Activated naive CD8-positive, alpha-beta T cell treated with anti-CD3 and anti-CD28 coated beads, Interleukin-2, amount 10 ng/mL, durations not matched to agents 7 days and 5 days (primary cell): ENCODE results near the gene FMNL2. TPM values are rescaled to one million over a fixed set of nuclear protein-coding genes. Genes with fewer than 3 reads are reported as not detected.

ENCODE experiments used
- ATAC-seq: fragments of 150-1000 bp; cut with Tn5 transposase; one replicate; pipeline ENCODE4 v1.10.0; 2021; ENCODE audit warnings: low read depth, moderate library complexity
- POLR2A ChIA-PET: fragments of 350-600 bp; sonication (Branson Sonifier 250); formaldehyde crosslinking; loops from one replicate; lab custom pipeline; 2021; ENCODE audit warnings: antibody characterized with exemption; lab: Charles Lee
- DNase-seq: peaks from one replicate; pipeline ENCODE4 v3.0.0; 2021
- H3K27ac Mint-ChIP-seq: one replicate; pipeline ENCODE4 v1.8.0; 2022; ENCODE audit warnings: mild to moderate bottlenecking, mixed read lengths
- H3K27me3 Mint-ChIP-seq: one replicate; pipeline ENCODE4 v1.8.0; 2022; ENCODE audit warnings: mild to moderate bottlenecking, moderate library complexity, mixed read lengths
- H3K36me3 Mint-ChIP-seq: one replicate; pipeline ENCODE4 v1.8.0; 2021; ENCODE audit warnings: mild to moderate bottlenecking, mixed read lengths
- H3K4me1 Mint-ChIP-seq: one replicate; pipeline ENCODE4 v1.8.0; 2021; ENCODE audit warnings: mixed read lengths
- H3K4me3 Mint-ChIP-seq: one replicate; pipeline ENCODE4 v1.8.0; 2022; ENCODE audit warnings: mild to moderate bottlenecking, moderate library complexity, mixed read lengths
- H3K9me3 Mint-ChIP-seq: one replicate; pipeline ENCODE4 v1.8.0; 2021; ENCODE audit warnings: mixed read lengths
- total RNA-seq, 2 experiments: library from RNA; stranded (reverse); gene quantifications; one replicate each; pipeline ENCODE4 v1.2.3, GENCODE V29; 2021

Gene FMNL2
- total RNA-seq, 2 experiments from 2014 or later: 0.37 to 0.42 TPM

DNA sequence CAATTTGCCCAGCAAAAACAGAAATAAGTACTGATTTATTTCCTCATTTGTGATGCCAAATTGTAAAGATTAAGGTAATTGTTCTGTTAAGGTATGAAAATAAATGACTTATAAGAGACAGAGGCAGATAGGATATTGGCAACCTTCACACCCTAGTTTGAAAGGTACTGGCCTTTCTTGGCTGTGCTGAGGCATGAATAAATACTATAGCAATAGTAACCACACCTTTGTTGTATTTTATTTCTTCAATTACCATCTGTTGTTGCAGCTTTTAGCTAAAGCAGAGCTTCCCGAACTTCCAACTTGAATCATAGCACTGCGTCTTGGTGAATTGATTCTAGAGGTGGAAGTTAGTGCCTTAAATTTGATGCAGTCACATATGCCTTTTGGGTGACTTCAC is 55.9 kb downstream of the FMNL2 start:
- POLR2A ChIA-PET: no interaction called here
- no peaks in the 10 kb centered on the region for H3K36me3 Mint-ChIP-seq
- H3K27me3 Mint-ChIP-seq: peaks cover 3% of the 10 kb centered on the region
- DNase-seq: no peak
- H3K4me1 Mint-ChIP-seq: no peaks in the 10 kb centered on the region
- no peak overlapping the region for H3K4me3 Mint-ChIP-seq
- ATAC-seq: no peak
- no peaks in the 10 kb centered on the region for H3K9me3 Mint-ChIP-seq
- H3K27ac Mint-ChIP-seq: no peak overlapping the region

GRCh38 chr2:152391318-152391717 is 56.3 kb downstream of the FMNL2 start:
- H3K36me3 Mint-ChIP-seq: no peaks in the 10 kb centered on the region
- POLR2A ChIA-PET: no interaction called here
- H3K27me3 Mint-ChIP-seq: peaks cover 3% of the 10 kb centered on the region
- H3K4me3 Mint-ChIP-seq: no peak overlapping the region
- no peaks in the 10 kb centered on the region for H3K4me1 Mint-ChIP-seq
- no peak for DNase-seq
- H3K27ac Mint-ChIP-seq: no peak overlapping the region
- H3K9me3 Mint-ChIP-seq: no peaks in the 10 kb centered on the region
- no peak for ATAC-seq

GRCh38 chr2:152393377-152393776 is 58.4 kb downstream of the FMNL2 start:
- Mint-ChIP-seq H3K27ac (no peak overlapping the region), H3K4me3 (no peak overlapping the region), H3K36me3 (no peaks in the 10 kb centered on the region), H3K9me3 (no peaks in the 10 kb centered on the region), H3K4me1 (no peaks in the 10 kb centered on the region), H3K27me3 (peaks cover 8% of the 10 kb centered on the region)
- ATAC-seq: no peak
- no peak for DNase-seq
- POLR2A ChIA-PET: no interaction called here

DNA sequence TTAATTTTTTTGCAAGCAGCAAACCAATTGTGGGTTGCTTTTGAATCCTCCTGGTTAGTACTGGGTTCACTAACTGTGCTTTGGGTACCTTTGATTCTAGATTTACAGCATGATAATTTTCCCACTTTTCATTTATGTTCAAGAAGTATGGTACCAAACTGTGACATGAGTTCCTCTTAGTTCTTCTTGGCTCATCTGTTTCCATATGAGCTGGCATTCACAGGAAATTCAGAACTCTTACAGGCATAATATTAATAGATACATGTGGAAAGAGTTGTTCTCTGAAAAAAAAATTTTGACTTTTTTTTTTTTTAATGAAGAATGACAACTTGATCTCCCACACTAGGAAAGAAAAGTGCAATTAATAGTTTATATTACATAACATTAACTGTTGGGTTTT is 59.4 kb downstream of the FMNL2 start:
- ATAC-seq: no peak
- no peaks in the 10 kb centered on the region for H3K4me1 Mint-ChIP-seq
- H3K4me3 Mint-ChIP-seq: no peak overlapping the region
- peaks cover 11% of the 10 kb centered on the region for H3K27me3 Mint-ChIP-seq
- no peaks in the 10 kb centered on the region for H3K9me3 Mint-ChIP-seq
- no peaks in the 10 kb centered on the region for H3K36me3 Mint-ChIP-seq
- POLR2A ChIA-PET: no interaction called here
- DNase-seq: no peak
- H3K27ac Mint-ChIP-seq: no peak overlapping the region

DNA sequence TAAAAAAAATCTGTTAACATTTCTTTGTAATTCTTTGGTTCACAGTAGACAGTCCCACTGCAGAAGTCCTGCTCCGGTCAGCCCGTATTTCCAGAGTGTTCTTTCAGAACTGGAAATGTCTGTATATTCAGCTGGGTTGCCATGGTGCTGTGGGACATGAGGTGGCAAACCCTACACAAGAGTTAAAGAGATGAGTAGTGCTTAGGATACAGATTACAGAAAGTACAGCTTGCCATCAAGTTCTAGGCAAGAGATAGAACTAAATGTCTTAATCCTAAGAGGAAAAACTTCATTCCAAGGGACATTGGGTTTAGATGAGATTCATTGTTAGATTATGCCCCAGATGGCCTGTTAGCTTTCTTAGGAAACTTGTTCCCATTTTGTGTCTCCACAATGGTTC is 60.1 kb downstream of the FMNL2 start:
- DNase-seq: no peak
- no peak for ATAC-seq
- no peak overlapping the region for H3K4me3 Mint-ChIP-seq
- H3K36me3 Mint-ChIP-seq: no peaks in the 10 kb centered on the region
- POLR2A ChIA-PET: no interaction called here
- H3K27ac Mint-ChIP-seq: no peak overlapping the region
- no peaks in the 10 kb centered on the region for H3K9me3 Mint-ChIP-seq
- H3K4me1 Mint-ChIP-seq: peaks cover 3% of the 10 kb centered on the region
- peaks cover 12% of the 10 kb centered on the region for H3K27me3 Mint-ChIP-seq

- DNase-seq (no peak), ATAC-seq (no peak)
- H3K4me1 Mint-ChIP-seq: peaks cover 3% of the 10 kb centered on the region
- no peaks in the 10 kb centered on the region for H3K36me3 Mint-ChIP-seq
- H3K27ac Mint-ChIP-seq: no peak overlapping the region
- POLR2A ChIA-PET: no interaction called here
- H3K9me3 Mint-ChIP-seq: no peaks in the 10 kb centered on the region
- H3K27me3 Mint-ChIP-seq: peaks cover 12% of the 10 kb centered on the region
- H3K4me3 Mint-ChIP-seq: no peak overlapping the region
These were observed 60.6 kb downstream of the FMNL2 start for GRCh38 chr2:152395572-152395971.

DNA sequence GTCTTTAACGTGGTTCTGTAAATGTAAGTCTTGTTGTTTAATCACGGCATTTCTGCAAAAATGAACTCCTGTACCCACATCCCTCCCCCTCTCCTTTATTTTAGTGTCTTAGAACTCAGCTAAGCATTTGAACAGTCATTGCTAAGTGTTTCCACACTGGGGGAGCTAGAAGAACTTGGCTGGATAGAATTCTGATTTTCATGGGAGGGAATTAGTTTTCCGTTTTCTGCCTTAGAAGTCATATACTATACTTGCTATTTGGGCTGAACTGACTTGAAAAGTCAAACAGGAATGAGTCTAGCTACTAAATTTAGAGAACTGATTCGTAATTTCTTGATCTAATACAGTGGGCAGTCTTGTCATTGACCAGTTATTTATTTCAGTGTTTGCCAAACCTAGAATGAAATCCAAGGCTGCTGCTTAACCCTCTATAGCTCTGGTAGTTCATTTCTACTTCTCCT is 61.1 kb downstream of the FMNL2 start:
- H3K4me3 Mint-ChIP-seq: no peak overlapping the region
- DNase-seq (no peak), ATAC-seq (no peak)
- H3K4me1 Mint-ChIP-seq: peaks cover 3% of the 10 kb centered on the region
- peaks cover 12% of the 10 kb centered on the region for H3K27me3 Mint-ChIP-seq
- H3K27ac Mint-ChIP-seq: no peak overlapping the region
- no peaks in the 10 kb centered on the region for H3K36me3 Mint-ChIP-seq
- POLR2A ChIA-PET: no interaction called here
- H3K9me3 Mint-ChIP-seq: no peaks in the 10 kb centered on the region

DNA sequence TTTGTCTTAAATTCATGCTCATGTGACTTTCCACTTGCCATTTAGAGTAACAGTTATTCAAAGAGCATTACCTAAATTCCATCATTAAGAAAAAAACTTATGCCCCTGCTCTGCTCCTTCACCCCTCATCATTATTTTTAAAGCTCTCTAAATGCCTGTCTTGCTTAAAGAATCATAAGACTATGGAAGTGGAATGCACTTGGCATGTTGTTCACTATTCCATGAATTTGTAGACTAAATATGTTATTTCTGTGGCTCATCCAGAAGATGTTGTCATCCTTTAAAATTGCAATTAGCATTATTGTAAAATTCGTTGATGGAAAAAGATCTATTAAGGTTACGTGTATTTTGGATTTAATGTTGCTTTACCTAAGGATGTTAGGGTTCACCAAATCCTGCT is 61.8 kb downstream of the FMNL2 start:
- ATAC-seq (no peak), DNase-seq (no peak)
- H3K4me1 Mint-ChIP-seq: peaks cover 3% of the 10 kb centered on the region
- POLR2A ChIA-PET: no interaction called here
- no peaks in the 10 kb centered on the region for H3K9me3 Mint-ChIP-seq
- H3K27ac Mint-ChIP-seq: no peak overlapping the region
- H3K4me3 Mint-ChIP-seq: no peak overlapping the region
- no peaks in the 10 kb centered on the region for H3K36me3 Mint-ChIP-seq
- peaks cover 12% of the 10 kb centered on the region for H3K27me3 Mint-ChIP-seq

GRCh38 chr2:152399003-152399402 is 64.0 kb downstream of the FMNL2 start:
- peaks cover 3% of the 10 kb centered on the region for H3K4me1 Mint-ChIP-seq
- DNase-seq (no peak), ATAC-seq (no peak)
- POLR2A ChIA-PET: no interaction called here
- peaks cover 15% of the 10 kb centered on the region for H3K27me3 Mint-ChIP-seq
- H3K36me3 Mint-ChIP-seq: no peaks in the 10 kb centered on the region
- no peak overlapping the region for H3K4me3 Mint-ChIP-seq
- no peaks in the 10 kb centered on the region for H3K9me3 Mint-ChIP-seq
- H3K27ac Mint-ChIP-seq: no peak overlapping the region

- POLR2A ChIA-PET: no interaction called here
- ATAC-seq (no peak), DNase-seq (no peak)
- H3K9me3 Mint-ChIP-seq: no peaks in the 10 kb centered on the region
- H3K27ac Mint-ChIP-seq: no peak overlapping the region
- no peaks in the 10 kb centered on the region for H3K36me3 Mint-ChIP-seq
- peaks cover 3% of the 10 kb centered on the region for H3K4me1 Mint-ChIP-seq
- peaks cover 17% of the 10 kb centered on the region for H3K27me3 Mint-ChIP-seq
- H3K4me3 Mint-ChIP-seq: no peak overlapping the region
These were observed 65.7 kb downstream of the FMNL2 start for GRCh38 chr2:152400607-152401214.

DNA sequence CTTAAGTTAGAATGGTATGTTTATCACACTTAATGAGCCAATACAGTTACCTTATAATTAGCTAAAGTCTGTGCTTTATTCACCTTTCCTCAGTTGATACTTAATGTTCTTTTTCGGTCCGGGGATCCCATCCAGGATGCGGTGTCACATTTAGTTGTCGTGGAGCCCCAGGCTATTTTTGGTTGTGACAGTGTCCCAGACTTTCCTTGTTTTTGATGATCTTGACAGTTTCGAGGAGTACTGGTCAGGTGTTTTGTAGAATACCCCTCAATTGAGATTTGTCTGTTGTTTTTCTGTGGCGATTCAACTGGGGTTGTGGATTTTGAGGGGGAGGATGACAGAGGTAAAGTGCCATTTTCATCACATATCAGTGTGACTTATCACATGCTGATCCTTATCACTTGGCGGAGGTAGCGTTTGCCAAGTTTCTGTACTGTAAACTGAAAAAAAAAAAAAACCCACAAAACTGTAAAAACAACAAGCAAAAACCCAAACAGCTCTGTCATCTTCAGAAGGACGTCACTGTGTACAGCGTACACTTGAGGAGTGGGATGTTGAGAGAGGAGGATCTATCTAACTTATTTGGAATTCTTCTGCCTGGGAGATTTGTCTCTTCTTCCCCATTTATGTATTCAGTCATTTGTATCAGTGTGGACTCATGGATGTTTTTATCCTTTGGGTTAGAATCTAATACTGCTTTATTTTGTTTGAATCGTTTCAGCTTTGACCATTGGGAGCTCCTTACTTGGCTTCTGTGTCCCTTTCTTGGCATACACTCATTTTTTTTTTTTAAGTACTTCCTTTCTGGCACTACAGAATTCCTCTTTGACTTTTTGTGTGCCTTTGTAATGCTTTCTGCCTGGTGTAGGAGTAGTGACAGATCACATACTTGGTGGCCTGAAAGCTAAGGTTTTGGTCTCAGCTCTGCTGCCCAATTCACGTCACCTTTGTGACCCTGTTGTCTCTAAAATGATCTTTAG is 68.1 kb downstream of the FMNL2 start:
- H3K27me3 Mint-ChIP-seq: peaks cover 11% of the 10 kb centered on the region
- ATAC-seq: no peak
- POLR2A ChIA-PET: no interaction called here
- peaks cover 3% of the 10 kb centered on the region for H3K4me1 Mint-ChIP-seq
- H3K27ac Mint-ChIP-seq: no peak overlapping the region
- no peak overlapping the region for H3K4me3 Mint-ChIP-seq
- no peaks in the 10 kb centered on the region for H3K36me3 Mint-ChIP-seq
- H3K9me3 Mint-ChIP-seq: no peaks in the 10 kb centered on the region
- no peak for DNase-seq

DNA sequence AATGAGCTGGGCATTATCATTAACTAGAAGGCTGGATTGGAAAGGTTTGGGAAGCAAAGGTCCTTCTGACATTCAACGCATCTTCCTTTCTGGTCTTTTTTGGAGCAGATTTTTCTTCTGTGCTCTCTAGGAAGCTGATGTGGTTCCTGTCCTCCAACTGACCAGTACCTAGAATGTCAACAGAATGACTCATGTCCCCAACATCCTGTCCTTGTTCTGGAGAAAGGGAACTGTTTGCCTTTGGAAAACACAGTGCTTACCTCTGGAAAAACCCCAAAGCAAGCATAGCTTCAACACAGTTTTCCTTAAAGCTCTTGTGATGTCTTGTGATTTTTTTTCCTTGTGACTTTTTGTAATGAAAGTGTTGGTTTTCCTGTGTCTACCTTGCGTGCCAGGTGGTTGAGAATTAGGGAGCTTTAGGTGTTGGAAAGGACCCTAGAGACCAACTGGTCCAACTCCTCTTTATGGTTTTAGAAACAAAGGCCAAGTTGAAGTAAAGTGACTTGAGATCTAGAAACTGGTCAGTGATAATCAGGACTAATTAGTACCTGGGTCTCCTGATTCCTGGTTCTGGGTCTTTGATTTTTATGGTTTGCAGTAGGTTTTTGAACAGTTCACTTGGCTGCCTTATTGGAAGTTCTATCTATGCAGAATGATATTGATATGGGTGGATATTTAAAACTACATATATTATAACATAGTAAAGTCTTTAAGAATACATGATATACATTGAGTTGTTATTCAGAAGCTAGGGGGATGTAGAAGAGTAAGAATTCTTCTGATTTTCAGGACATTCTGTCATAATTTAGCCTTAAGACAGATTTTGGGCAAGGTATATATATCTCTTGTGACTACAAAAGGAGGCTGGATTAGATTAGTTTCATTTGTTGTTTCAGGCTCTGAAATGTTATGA is 70.5 kb downstream of the FMNL2 start:
- H3K27ac Mint-ChIP-seq: no peak overlapping the region
- H3K27me3 Mint-ChIP-seq: peaks cover 11% of the 10 kb centered on the region

DNA sequence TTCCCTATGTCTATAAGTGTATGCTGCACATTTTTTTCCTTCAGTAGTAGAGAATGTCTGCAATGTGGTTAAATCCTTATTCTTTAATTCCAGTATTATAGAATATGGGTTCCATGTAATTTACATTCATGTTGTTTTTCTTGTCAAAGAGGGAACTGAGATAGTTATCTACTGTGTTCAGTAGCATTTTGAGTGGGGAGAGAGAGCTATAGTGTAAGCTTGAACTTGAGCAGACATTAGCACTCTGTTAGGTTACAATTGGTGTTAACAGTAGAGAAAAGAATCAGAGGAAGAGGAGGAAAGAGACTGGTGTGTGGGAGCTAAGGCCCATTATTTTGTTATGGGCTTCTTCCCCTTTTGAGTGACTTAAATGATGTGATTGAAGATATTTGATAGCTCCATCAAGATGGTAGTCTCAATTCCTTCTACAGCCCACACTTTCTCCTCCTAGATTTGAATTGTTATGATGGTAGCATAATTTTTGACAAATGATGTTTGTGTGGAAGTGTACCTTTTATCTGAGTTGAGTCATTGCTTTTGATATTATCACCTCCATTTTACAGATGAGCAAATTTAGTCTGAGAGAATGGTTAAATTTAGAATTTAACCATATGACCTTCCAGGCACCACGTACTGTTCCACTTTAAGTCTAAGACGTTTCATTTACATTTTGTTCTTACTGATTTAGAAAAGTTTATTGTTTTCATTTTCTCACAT is 71.3 kb downstream of the FMNL2 start:
- no peak overlapping the region for H3K27ac Mint-ChIP-seq
- H3K4me3 Mint-ChIP-seq: no peak overlapping the region
- no peaks in the 10 kb centered on the region for H3K36me3 Mint-ChIP-seq
- peaks cover 11% of the 10 kb centered on the region for H3K27me3 Mint-ChIP-seq
- DNase-seq: no peak
- no peaks in the 10 kb centered on the region for H3K9me3 Mint-ChIP-seq
- POLR2A ChIA-PET: no interaction called here
- H3K4me1 Mint-ChIP-seq: no peaks in the 10 kb centered on the region
- no peak for ATAC-seq

More for the DNA sequence above, 70.5 kb downstream of the FMNL2 start:
- H3K4me1 Mint-ChIP-seq: no peaks in the 10 kb centered on the region
- POLR2A ChIA-PET: no interaction called here
- no peaks in the 10 kb centered on the region for H3K9me3 Mint-ChIP-seq
- no peak for ATAC-seq
- DNase-seq: no peak
- no peaks in the 10 kb centered on the region for H3K36me3 Mint-ChIP-seq
- no peak overlapping the region for H3K4me3 Mint-ChIP-seq
